Body of pancreas (tissue), 4 donors: ENCODE data around the gene ARHGAP22. TPM values are rescaled to one million over a fixed set of nuclear protein-coding genes. Genes with fewer than 3 reads are reported as not detected.

Source experiments
- ATAC-seq: fragments of 150-250 bp; one replicate; pipeline ENCODE4 v1.9.1; 2016
- DNase-seq, 4 donors: peaks; one replicate each; pipeline ENCODE4 v3.0.0-alpha.2; 2019
- H3K27ac ChIP-seq, 4 donors: fragments of 200-600 bp; sonication (generic); 1 replicate in 3 of 4; 2 replicates in 1 of 4; pipeline versions ENCODE4 v1.5.1 to v1.6.1; 2016 to 2019; ENCODE audit warnings: mild to moderate bottlenecking in 1 of 4, mixed read lengths in 1 of 4, moderate library complexity in 1 of 4
- H3K27me3 ChIP-seq, 2 donors: fragments of 200-600 bp; sonication (generic); one replicate each; pipeline ENCODE4 v1.6.0; 2016; ENCODE audit warnings: mild to moderate bottlenecking in 1 of 2
- H3K36me3 ChIP-seq, 2 donors: fragments of 200-600 bp; sonication (generic); replicated peaks in 1 of 2; 2 replicates each; pipeline ENCODE4 v1.5.1; 2016; ENCODE audit warnings: low read depth in 2 of 2; ENCODE audit not compliant: insufficient read depth in 1 of 2
- H3K4me1 ChIP-seq: fragments of 200-600 bp; sonication (generic); one replicate; pipeline ENCODE4 v1.6.0; 2016
- H3K4me3 ChIP-seq, 2 donors: fragments of 200-600 bp; sonication (generic); 1 replicate in 1 of 2; 2 replicates in 1 of 2; pipeline ENCODE4 v1.5.1; 2016 to 2019
- H3K9me3 ChIP-seq, 3 donors: fragments of 200-600 bp; sonication (generic); 1 replicate in 2 of 3; 2 replicates in 1 of 3; pipeline ENCODE4 v1.5.1; 2016
- POLR2A ChIP-seq, 3 donors: fragments of 450-650 bp; IDR thresholded peaks; one replicate each; pipeline ENCODE4 v1.6.1; 2016; ENCODE audit warnings: antibody characterized with exemption in 3 of 3, mild to moderate bottlenecking in 2 of 3
- WGBS, 2 donors: methylation state at CpG; one replicate each; pipeline ENCODE4 v1.1.5; 2017; 5-methylcytosine and 5-hydroxymethylcytosine counted together
- intact Hi-C: fragments of 100-400 bp; cut with DNase I; formaldehyde crosslinking; loops from one replicate; pipeline ENCODE4 v1.15.1; 2023
- total RNA-seq, 2 donors: library from RNA; depleted of rRNA; stranded (reverse); fragments of >200 nt; gene quantifications; one replicate each; pipeline ENCODE4 v1.1.0, GENCODE V29; 2016
- TF ChIP-seq, protein P1 (sequence below), 7 experiments: fragments of 450-650 bp in 4 of 7; fragments of 200-600 bp in 3 of 7; sonication (generic) in 3 of 7; IDR thresholded peaks; one replicate each; pipeline ENCODE4 v1.5.1; 2016 to 2019; ENCODE audit warnings: antibody characterized with exemption in 7 of 7

The ARHGAP22 gene
- total RNA-seq, 2 donors from 2014 or later: 1.6 to 4.6 TPM

GRCh38 chr10:48616436-48616835 is 11.6 kb upstream of the ARHGAP22 start:
- H3K4me1 ChIP-seq: no peaks in the 10 kb centered on the region
- WGBS, 2 donors: 74 to 76% methylated on average over 1 of the region's 1 CpG
- H3K4me3 ChIP-seq: no peak overlapping the region
- no peak for TF ChIP-seq POLR2A (IDR thresholded peaks at IDR 0.05)
- TF ChIP-seq, protein P1, sequence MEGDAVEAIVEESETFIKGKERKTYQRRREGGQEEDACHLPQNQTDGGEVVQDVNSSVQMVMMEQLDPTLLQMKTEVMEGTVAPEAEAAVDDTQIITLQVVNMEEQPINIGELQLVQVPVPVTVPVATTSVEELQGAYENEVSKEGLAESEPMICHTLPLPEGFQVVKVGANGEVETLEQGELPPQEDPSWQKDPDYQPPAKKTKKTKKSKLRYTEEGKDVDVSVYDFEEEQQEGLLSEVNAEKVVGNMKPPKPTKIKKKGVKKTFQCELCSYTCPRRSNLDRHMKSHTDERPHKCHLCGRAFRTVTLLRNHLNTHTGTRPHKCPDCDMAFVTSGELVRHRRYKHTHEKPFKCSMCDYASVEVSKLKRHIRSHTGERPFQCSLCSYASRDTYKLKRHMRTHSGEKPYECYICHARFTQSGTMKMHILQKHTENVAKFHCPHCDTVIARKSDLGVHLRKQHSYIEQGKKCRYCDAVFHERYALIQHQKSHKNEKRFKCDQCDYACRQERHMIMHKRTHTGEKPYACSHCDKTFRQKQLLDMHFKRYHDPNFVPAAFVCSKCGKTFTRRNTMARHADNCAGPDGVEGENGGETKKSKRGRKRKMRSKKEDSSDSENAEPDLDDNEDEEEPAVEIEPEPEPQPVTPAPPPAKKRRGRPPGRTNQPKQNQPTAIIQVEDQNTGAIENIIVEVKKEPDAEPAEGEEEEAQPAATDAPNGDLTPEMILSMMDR (IDR thresholded peaks at IDR 0.05): no peak
- no peaks in the 10 kb centered on the region for H3K9me3 ChIP-seq
- DNase-seq: no peak
- no peaks in the 10 kb centered on the region for H3K27me3 ChIP-seq
- no peaks in the 10 kb centered on the region for H3K36me3 ChIP-seq
- H3K27ac ChIP-seq: no peak overlapping the region
- ATAC-seq: no peak
- intact Hi-C loops: no loop called here

GRCh38 chr10:48614481-48615390 is 9.9 kb upstream of the ARHGAP22 start:
- intact Hi-C loops: no loop called here

DNA sequence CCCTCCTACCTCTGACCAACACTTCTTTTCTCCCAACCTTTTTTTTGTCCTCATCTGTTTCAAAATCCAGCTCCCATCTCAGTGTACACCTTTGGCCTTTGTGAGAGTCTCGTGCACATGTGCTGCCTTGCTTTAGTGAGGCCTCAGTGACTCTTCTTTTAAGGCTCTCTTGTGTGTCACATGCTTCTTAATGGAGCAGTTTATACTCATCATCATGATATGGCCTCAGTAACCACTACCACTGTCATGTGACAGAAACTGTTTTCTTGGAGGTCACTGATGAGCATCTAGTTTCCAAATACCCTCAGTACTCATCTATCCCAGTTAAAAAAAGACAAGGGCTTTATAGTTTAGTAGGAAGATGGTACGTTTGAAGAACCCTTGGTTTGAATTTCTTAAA is 8.1 kb upstream of the ARHGAP22 start:
- intact Hi-C loops: no loop called here
- Histone ChIP-seq H3K4me3 (no peak overlapping the region), H3K27me3 (no peaks in the 10 kb centered on the region), H3K9me3 (no peaks in the 10 kb centered on the region), H3K4me1 (no peaks in the 10 kb centered on the region), H3K36me3 (no peaks in the 10 kb centered on the region), H3K27ac (no peak overlapping the region)
- WGBS, 2 donors: 95% methylated on average over 2 of the region's 2 CpGs
- ATAC-seq (no peak), DNase-seq (no peak)
- TF ChIP-seq, protein P1 (IDR thresholded peaks at IDR 0.05): no peak
- TF ChIP-seq POLR2A (IDR thresholded peaks at IDR 0.05): no peak

More at GRCh38 chr10:48614481-48615390, 9.9 kb upstream of the ARHGAP22 start:
- no peak for DNase-seq
- no peaks in the 10 kb centered on the region for H3K4me1 ChIP-seq
- 48 to 81% methylated on average over 2 of the region's 2 CpGs for WGBS, 2 donors
- no peaks in the 10 kb centered on the region for H3K36me3 ChIP-seq
- H3K4me3 ChIP-seq: no peak overlapping the region
- ATAC-seq: no peak
- no peaks in the 10 kb centered on the region for H3K9me3 ChIP-seq
- TF ChIP-seq POLR2A (IDR thresholded peaks at IDR 0.05): no peak
- TF ChIP-seq, protein P1 (IDR thresholded peaks at IDR 0.05): no peak
- no peak overlapping the region for H3K27ac ChIP-seq
- H3K27me3 ChIP-seq: no peaks in the 10 kb centered on the region

DNA sequence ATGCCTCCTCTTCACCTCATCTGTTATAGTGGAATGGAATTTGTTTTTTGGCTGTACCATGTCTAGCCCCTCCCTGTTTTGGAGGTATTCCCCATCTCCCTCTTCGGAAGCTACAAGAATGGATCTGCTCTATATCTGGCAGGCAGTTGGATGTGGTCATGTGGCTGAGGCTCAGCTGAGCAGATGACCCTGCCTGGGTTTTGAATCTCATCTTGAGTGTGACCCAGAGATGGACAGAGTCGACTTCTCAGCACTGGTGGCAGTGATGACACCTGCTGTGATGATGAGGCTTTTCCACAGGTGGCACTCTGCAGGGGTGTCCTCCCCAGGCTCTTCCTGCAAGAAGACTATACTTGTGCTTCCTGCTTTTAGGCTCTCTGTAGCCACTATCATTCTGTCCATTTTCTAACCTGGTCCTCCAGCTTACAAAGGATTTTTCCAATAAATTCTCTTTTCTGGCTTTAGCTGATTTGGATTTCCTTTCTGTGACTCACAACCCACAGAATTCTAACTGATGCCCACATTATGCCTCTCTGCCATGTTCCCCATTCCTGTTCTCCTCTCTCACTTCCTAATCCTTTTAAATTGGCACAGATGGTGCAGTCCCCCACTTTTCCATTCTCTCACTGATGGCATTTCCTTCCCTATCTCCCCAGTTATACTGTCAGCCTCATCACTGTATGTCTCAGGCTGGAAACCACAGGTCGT is 7.5 kb upstream of the ARHGAP22 start:
- Histone ChIP-seq H3K4me3 (no peak overlapping the region), H3K27ac (no peak overlapping the region), H3K9me3 (no peaks in the 10 kb centered on the region), H3K36me3 (no peaks in the 10 kb centered on the region), H3K27me3 (no peaks in the 10 kb centered on the region), H3K4me1 (no peaks in the 10 kb centered on the region)
- no peak for ATAC-seq
- intact Hi-C loops: no loop called here
- TF ChIP-seq POLR2A (IDR thresholded peaks at IDR 0.05): no peak
- TF ChIP-seq, protein P1 (IDR thresholded peaks at IDR 0.05): no peak
- WGBS, 2 donors: 71 to 84% methylated on average over 3 of the region's 3 CpGs
- no peak for DNase-seq
